ENCODE results near the gene F7.
"Not testable (repeated sequence)": the region's sequence is repeated elsewhere in the genome, so short reads cannot be mapped to it uniquely, and the experiment has no call there.

The F7 gene

GRCh38 chr13:113077953-113078901, 27.4 kb upstream of the F7 start:
- no peak for FAIRE-seq
- no peak for TF ChIP-seq POLR2A (IDR thresholded peaks at IDR 0.05; ENCODE audit: low read depth, low read length)

GRCh38 chr13:113078902-113079780, 26.4 kb upstream of the F7 start:
- FAIRE-seq (no peak), DNase-seq (ENCODE audit: insufficient read length, low spot score) (no peak)
- TF ChIP-seq POLR2A (IDR thresholded peaks at IDR 0.05; ENCODE audit: low read depth, low read length), result no peak

More at GRCh38 chr13:113077953-113078901, 27.4 kb upstream of the F7 start:
- DNase-seq (ENCODE audit: insufficient read length, low spot score), result no peak

GRCh38 chr13:113079781-113080080, 25.9 kb upstream of the F7 start:
- FAIRE-seq; DNase-seq (ENCODE audit: insufficient read length, low spot score): not testable (repeated sequence)

- DNase-seq (ENCODE audit: insufficient read length, low spot score), result no peak
- no peak for FAIRE-seq
- no peak for TF ChIP-seq POLR2A (IDR thresholded peaks at IDR 0.05; ENCODE audit: low read depth, low read length)
Measured at GRCh38 chr13:113080361-113080831, 25.2 kb upstream of the F7 start.

GRCh38 chr13:113080901-113081521, 24.6 kb upstream of the F7 start:
- no peak for FAIRE-seq
- no peak for TF ChIP-seq POLR2A (IDR thresholded peaks at IDR 0.05; ENCODE audit: low read depth, low read length)
- DNase-seq (ENCODE audit: insufficient read length, low spot score), result no peak

GRCh38 chr13:113082198-113083021, 23.2 kb upstream of the F7 start:
- DNase-seq (ENCODE audit: insufficient read length, low spot score), result no peak
- no peak for TF ChIP-seq POLR2A (IDR thresholded peaks at IDR 0.05; ENCODE audit: low read depth, low read length)
- FAIRE-seq, result no peak

GRCh38 chr13:113083022-113083373, 22.6 kb upstream of the F7 start:
- DNase-seq (ENCODE audit: insufficient read length, low spot score), result no peak
- no peak for TF ChIP-seq POLR2A (IDR thresholded peaks at IDR 0.05; ENCODE audit: low read depth, low read length)
- FAIRE-seq, result no peak

GRCh38 chr13:113083402-113084061, 22.1 kb upstream of the F7 start:
- no peak for FAIRE-seq
- peak; percentile 69 for DNase-seq (ENCODE audit: insufficient read length, low spot score)
- no peak for TF ChIP-seq POLR2A (IDR thresholded peaks at IDR 0.05; ENCODE audit: low read depth, low read length)

- DNase-seq (ENCODE audit: insufficient read length, low spot score) (no peak), FAIRE-seq (no peak)
- TF ChIP-seq POLR2A (IDR thresholded peaks at IDR 0.05; ENCODE audit: low read depth, low read length), result no peak
Measured at GRCh38 chr13:113084094-113084942, 21.3 kb upstream of the F7 start.

- DNase-seq (ENCODE audit: insufficient read length, low spot score), result no peak
- FAIRE-seq, result no peak
- TF ChIP-seq POLR2A (IDR thresholded peaks at IDR 0.05; ENCODE audit: low read depth, low read length), result no peak
Measured at GRCh38 chr13:113084943-113085540, 20.5 kb upstream of the F7 start.

GRCh38 chr13:113086031-113086750, 19.4 kb upstream of the F7 start:
- no peak for DNase-seq (ENCODE audit: insufficient read length, low spot score)
- TF ChIP-seq POLR2A (IDR thresholded peaks at IDR 0.05; ENCODE audit: low read depth, low read length), result no peak
- no peak for FAIRE-seq
